Stimulated activated naive CD8-positive, alpha-beta T cell treated with anti-CD3 and anti-CD28 coated beads, Interleukin-15, Interleukin-2, amounts not matched to agents 100 ng/mL and 50 ng/mL, for 24 hours (primary cell): ENCODE data around the gene MATN1.

Experiments
- H3K27ac Mint-ChIP-seq: one replicate; pipeline ENCODE4 v1.8.0; 2021; ENCODE audit warnings: mild to moderate bottlenecking, mixed read lengths
- H3K27me3 Mint-ChIP-seq: one replicate; pipeline ENCODE4 v1.8.0; 2021; ENCODE audit warnings: mixed read lengths
- H3K36me3 Mint-ChIP-seq: one replicate; pipeline ENCODE4 v1.8.0; 2021; ENCODE audit warnings: low read depth, mixed read lengths
- H3K4me1 Mint-ChIP-seq: one replicate; pipeline ENCODE4 v1.8.0; 2021; ENCODE audit warnings: low read depth, mixed read lengths
- H3K4me3 Mint-ChIP-seq: one replicate; pipeline ENCODE4 v1.8.0; 2021; ENCODE audit warnings: mild to moderate bottlenecking, mixed read lengths
- H3K9me3 Mint-ChIP-seq: one replicate; pipeline ENCODE4 v1.8.0; 2021; ENCODE audit warnings: mixed read lengths

MATN1 gene

DNA sequence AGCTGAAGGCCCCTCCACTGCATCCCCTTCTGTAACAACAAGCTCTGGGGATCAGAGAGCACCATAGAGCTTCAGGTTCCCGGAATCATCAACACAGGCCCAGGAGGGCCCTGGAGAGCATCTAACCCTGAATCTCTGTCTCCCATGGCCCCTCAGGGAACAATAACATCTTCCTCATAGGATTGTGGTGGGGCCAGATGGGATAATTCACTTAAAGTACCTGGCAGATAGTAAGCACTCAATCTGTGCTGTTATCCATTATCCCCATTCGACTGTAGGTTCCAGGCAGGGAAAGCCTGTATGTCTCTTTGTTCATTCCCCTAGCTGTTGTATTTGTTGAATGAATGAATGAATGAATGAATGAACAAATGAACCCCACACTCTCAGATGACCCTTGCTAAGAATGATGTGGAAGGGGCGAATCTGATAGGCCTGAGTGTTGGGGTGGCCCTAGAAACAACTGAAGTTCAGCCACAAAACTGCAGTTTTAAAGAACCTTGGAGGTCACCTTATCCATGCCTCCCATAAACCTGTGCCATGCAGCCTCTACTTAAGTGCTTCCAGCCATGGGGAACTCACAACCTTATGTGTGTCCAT is 19.7 kb upstream of the MATN1 start:
- Mint-ChIP-seq H3K9me3 (no peaks in the 10 kb centered on the region), H3K4me3 (peak overlapping the region; percentile 62), H3K36me3 (peaks cover 69% of the 10 kb centered on the region), H3K27me3 (no peaks in the 10 kb centered on the region), H3K27ac (peak overlapping the region; percentile 97), H3K4me1 (peaks cover 100% of the 10 kb centered on the region)

- Mint-ChIP-seq H3K4me1 (peaks cover 100% of the 10 kb centered on the region), H3K27me3 (no peaks in the 10 kb centered on the region), H3K36me3 (peaks cover 70% of the 10 kb centered on the region), H3K27ac (peak overlapping the region; percentile 97), H3K9me3 (no peaks in the 10 kb centered on the region), H3K4me3 (peak overlapping the region; percentile 28)
Observed at GRCh38 chr1:30742300-30742962, 19.0 kb upstream of the MATN1 start.

DNA sequence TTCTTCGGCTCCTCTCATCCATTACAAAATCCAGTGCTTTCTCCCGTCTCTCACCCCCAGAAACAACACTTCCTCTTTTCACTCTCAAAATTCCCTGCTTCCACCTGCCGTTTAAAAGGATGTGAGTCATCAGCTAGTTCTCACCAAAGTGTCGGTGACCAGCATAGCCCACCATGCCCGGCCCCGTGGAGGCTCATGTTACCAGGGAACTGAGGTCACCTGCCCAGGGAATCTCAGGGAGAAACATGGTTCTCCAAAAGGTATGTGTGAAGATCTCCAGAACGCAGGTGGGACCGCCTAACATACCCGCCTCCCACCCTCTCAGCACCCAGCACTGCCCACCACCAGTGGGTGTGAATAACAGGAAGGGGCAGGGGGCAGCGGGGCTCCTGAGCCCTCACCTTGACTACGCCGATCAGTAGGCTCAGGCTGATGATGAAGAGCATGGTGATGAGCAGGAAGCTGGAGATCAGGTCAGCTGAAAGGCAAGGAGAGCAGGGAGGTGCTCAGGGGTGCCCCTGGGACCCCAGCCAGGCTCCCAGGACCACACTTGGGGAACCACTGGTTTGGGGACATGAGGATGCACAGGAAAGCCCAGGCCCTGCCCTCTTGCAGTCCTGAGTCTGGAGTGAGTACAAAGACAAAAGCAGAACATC is 18.0 kb upstream of the MATN1 start:
- Mint-ChIP-seq H3K4me3 (peak overlapping the region; percentile 28), H3K36me3 (peaks cover 72% of the 10 kb centered on the region), H3K9me3 (no peaks in the 10 kb centered on the region), H3K27ac (peak overlapping the region; percentile 84), H3K4me1 (peaks cover 98% of the 10 kb centered on the region), H3K27me3 (no peaks in the 10 kb centered on the region)

- no peaks in the 10 kb centered on the region for H3K9me3 Mint-ChIP-seq
- H3K27ac Mint-ChIP-seq = peak overlapping the region; percentile 84
- H3K27me3 Mint-ChIP-seq = no peaks in the 10 kb centered on the region
- peak overlapping the region; percentile 28 for H3K4me3 Mint-ChIP-seq
- H3K36me3 Mint-ChIP-seq = peaks cover 76% of the 10 kb centered on the region
- H3K4me1 Mint-ChIP-seq = peaks cover 90% of the 10 kb centered on the region
Observed at GRCh38 chr1:30740251-30741238, 17.2 kb upstream of the MATN1 start.

GRCh38 chr1:30739601-30740000 is 16.2 kb upstream of the MATN1 start:
- no peaks in the 10 kb centered on the region for H3K9me3 Mint-ChIP-seq
- H3K4me3 Mint-ChIP-seq = no peak overlapping the region
- H3K27me3 Mint-ChIP-seq = no peaks in the 10 kb centered on the region
- peak overlapping the region; percentile 32 for H3K27ac Mint-ChIP-seq
- H3K4me1 Mint-ChIP-seq = peaks cover 80% of the 10 kb centered on the region
- peaks cover 84% of the 10 kb centered on the region for H3K36me3 Mint-ChIP-seq

GRCh38 chr1:30738715-30739559 is 15.6 kb upstream of the MATN1 start:
- Mint-ChIP-seq H3K4me3 (no peak overlapping the region), H3K36me3 (peaks cover 91% of the 10 kb centered on the region), H3K4me1 (peaks cover 74% of the 10 kb centered on the region)

GRCh38 chr1:30738040-30738714 is 14.8 kb upstream of the MATN1 start:
- Mint-ChIP-seq H3K9me3 (no peaks in the 10 kb centered on the region), H3K27ac (peak overlapping the region; percentile 56), H3K4me3 (no peak overlapping the region), H3K36me3 (peaks cover 88% of the 10 kb centered on the region), H3K4me1 (peaks cover 66% of the 10 kb centered on the region), H3K27me3 (no peaks in the 10 kb centered on the region)

More at GRCh38 chr1:30738715-30739559, 15.6 kb upstream of the MATN1 start:
- Mint-ChIP-seq H3K9me3 (no peaks in the 10 kb centered on the region), H3K27ac (peak overlapping the region; percentile 89), H3K27me3 (no peaks in the 10 kb centered on the region)

DNA sequence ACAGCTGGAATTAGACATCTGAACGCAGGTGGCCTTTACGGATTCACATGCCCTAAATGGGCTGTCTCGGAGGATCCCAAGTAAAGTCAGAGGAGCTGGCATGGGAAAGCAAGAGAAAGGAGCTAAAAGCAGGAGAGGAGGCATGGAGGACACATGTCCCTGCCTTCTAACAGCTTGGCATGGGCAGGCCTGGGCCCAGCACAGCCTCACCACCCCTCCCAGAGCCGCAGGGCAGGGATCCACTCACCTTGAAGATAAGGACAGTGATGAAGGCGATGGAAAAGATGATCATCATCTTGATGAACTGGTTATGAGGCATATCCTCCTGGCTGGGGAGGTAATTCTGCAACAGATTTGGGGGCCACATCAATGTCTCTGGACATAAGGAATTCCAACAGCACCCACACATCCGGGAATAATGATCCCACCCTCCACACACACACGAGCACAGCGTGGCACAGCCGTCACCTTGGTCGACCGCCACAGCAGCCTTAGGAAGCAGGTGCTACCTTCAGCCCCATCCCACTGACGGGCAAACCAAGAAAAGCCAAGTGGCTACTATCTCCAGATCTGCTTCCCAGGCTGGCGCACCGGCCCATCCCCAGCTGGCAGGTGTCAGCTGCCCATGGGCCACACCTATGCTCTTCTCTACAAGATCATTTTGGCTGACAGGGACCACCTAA is 14.1 kb upstream of the MATN1 start:
- H3K4me3 Mint-ChIP-seq = no peak overlapping the region
- H3K27ac Mint-ChIP-seq = peak overlapping the region; percentile 56
- no peaks in the 10 kb centered on the region for H3K9me3 Mint-ChIP-seq
- no peaks in the 10 kb centered on the region for H3K27me3 Mint-ChIP-seq
- peaks cover 63% of the 10 kb centered on the region for H3K4me1 Mint-ChIP-seq
- peaks cover 89% of the 10 kb centered on the region for H3K36me3 Mint-ChIP-seq

DNA sequence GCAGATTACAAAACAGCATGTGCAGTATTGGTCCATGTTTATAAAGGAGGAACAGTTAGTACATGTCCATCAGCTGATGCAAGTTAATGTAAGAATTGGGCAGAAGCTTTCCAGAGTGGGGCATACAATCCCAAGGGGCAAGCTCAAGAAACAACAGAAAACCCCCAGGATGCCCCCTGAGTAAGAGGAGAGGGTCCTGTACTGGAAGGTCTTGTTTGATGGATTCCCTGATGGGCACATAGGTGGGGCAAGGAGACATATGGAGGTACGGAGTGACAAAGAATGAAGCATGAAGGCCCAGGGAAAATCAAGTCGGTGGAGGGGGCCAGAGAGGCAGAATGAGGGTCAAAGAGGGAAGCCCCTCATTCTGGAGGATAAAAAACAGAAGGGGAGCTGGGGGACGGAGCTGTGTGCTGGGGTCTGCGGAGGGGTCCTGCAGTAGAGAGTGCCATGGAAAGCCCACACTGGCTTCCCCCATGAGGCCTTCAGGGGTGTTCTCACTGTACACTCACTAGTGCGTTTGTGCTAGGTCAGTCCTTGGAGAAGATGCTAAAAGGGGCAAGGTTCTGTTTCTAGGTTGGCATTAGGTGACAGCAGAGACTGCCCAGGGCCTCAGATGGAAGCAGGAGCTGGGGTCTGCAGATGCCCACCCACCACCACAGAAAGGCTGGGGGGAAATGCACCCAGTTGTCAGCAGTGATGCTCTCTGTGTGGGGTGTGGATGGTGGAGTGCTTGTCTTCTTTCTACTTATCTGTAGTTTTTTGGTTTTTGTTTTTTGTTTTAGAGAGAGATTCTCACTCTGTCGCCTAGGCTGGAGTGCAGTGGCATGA is 12.5 kb upstream of the MATN1 start:
- Mint-ChIP-seq H3K4me3 (no peak overlapping the region), H3K27me3 (no peaks in the 10 kb centered on the region), H3K9me3 (no peaks in the 10 kb centered on the region), H3K27ac (no peak overlapping the region), H3K4me1 (peaks cover 61% of the 10 kb centered on the region), H3K36me3 (peaks cover 80% of the 10 kb centered on the region)

DNA sequence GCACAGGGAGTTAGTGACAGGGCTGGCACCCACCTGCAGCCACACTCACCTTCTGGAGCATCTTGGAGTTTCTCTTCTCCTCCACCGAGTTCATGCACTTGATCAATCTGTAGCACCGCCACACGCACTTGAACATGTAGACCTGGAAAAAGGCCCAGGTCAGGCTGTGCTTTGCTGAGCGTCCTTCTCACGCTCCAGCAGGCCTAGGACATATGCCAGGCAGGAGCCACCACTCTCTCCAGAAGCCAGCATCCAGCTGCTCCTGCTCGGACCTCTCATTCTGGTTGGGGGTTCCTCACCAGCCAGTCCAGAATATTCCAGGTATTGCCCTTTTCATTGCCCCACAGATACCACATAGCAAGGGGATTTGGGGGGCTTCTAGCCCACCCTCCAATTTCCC is 11.7 kb upstream of the MATN1 start:
- Mint-ChIP-seq H3K27ac (no peak overlapping the region), H3K27me3 (no peaks in the 10 kb centered on the region), H3K9me3 (no peaks in the 10 kb centered on the region), H3K36me3 (peaks cover 75% of the 10 kb centered on the region), H3K4me3 (no peak overlapping the region), H3K4me1 (peaks cover 56% of the 10 kb centered on the region)

GRCh38 chr1:30734580-30734979 is 11.2 kb upstream of the MATN1 start:
- peaks cover 70% of the 10 kb centered on the region for H3K36me3 Mint-ChIP-seq

DNA sequence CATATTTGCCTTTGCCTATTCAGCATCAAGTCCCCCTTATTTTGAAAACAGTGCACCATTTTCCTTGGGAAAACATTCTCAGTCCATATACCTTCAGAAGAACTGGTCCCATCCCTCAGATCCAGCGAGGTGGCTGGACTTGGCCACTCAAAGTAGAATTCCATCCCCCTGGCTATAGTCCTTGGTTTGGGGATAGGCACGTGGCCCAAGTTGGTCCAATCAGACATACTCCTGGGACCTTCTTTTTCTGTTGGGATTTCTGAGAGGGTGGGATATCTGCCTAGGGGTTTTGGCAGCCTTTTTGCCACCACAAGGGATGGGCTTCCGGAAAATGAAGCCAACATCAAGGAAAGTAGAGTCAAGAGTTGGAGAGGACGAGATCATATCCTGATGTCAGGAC is 10.7 kb upstream of the MATN1 start:
- Mint-ChIP-seq H3K27ac (no peak overlapping the region), H3K4me1 (peaks cover 46% of the 10 kb centered on the region), H3K36me3 (peaks cover 65% of the 10 kb centered on the region), H3K27me3 (no peaks in the 10 kb centered on the region), H3K4me3 (no peak overlapping the region), H3K9me3 (no peaks in the 10 kb centered on the region)

More at GRCh38 chr1:30734580-30734979, 11.2 kb upstream of the MATN1 start:
- peaks cover 50% of the 10 kb centered on the region for H3K4me1 Mint-ChIP-seq
- H3K4me3 Mint-ChIP-seq = no peak overlapping the region
- H3K9me3 Mint-ChIP-seq = no peaks in the 10 kb centered on the region
- peak overlapping the region; percentile 7 for H3K27ac Mint-ChIP-seq
- H3K27me3 Mint-ChIP-seq = no peaks in the 10 kb centered on the region
